HG03097 (cell line): Measurements from ENCODE around the gene TBX1.
"Not testable (repeated sequence)": the region's sequence is repeated elsewhere in the genome, so short reads cannot be mapped to it uniquely, and the experiment has no call there.

Experiments
- ATAC-seq: cut with Tn5 transposase; IDR thresholded peaks from one replicate; pipeline ENCODE4 v1.9.1; 2021; ENCODE audit not compliant: unreplicated experiment, low FRiP score

The TBX1 gene

DNA sequence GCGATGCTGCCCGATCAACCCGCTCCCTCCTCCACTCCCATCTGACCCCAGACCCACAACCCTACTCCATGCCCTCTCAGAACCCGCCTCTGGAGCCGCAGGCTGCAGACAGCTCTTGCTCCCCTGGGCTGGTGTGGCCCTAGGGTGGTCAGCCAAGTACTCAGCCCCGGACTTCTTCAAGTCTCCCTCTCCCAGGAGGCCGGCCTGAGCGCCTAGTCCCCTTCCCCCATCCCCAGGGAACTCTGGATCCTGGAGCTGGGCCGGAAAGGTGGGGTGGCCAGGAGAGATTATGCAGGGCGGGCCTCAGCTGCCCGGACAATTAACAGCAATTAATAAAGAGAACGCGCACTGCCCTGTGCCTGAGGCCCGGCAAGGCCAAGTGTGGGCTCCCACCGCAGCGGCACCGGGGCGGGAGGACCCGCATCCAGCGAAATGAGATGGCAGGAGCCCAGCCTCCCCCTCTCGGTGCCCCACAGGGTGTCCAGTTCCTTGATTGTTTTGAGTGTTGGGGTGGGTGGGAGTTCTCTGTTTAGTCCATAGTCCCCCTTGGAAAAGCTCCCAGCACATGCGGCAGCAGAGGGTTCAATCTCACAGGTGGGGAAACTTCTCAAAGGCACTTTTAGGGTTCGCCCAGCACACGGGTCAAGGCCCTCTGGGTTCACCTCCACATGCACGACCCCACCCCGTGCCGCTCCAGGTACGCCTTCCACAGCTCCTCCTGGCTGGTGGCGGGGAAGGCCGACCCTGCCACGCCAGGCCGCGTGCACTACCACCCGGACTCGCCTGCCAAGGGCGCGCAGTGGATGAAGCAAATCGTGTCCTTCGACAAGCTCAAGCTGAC lies 3.1 kb downstream of the TBX1 start:
- ATAC-seq = no peak

DNA sequence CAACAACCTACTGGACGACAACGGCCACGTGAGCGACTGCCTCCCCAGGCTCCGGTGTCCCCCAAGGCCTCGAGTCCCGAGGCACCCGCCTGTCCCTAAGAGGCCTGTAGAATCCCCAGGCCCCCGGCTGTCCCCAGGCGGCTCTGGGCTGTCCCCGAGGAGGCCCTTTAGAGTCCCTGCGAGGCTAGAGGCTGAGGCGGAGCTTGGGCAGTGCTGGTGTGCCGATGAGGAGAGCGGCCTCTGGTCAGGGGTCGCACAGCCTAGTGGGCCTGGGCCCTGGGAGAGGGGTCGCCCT lies 3.7 kb downstream of the TBX1 start:
- no peak for ATAC-seq

DNA sequence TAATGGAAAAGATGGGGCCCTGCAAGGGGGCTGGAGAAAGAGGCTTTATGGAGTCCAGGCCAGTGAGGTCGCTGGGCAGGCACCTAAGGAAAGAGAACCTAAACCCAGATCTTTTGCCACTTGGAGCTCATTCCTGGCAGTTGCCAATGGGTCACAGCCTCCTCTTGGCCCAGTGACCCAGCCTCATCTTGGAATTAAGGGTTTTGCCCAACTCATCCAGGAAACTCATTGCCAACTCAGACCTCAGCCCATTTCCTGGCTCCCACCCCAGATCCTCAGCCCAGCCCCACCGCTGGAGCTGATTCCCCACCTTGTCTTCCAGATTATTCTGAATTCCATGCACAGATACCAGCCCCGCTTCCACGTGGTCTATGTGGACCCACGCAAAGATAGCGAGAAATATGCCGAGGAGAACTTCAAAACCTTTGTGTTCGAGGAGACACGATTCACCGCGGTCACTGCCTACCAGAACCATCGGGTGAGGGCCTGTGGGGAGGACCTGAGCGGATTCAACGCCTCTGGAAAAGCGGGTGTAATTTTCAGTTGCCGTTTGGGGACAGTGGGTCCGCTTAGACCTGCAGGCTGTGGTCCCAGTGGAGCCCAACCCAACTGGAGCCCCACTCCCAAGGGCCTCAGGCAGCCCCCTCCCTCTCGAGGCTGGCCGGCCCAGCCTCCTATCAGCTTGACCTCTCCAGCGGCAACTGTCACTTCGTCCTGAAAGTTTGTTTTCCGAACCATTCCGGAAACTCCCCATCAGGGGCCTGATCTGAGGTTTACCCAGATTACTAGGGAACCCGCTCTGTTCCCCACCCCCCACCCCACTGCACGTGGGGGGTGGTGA lies 4.3 kb downstream of the TBX1 start:
- no peak for ATAC-seq

DNA sequence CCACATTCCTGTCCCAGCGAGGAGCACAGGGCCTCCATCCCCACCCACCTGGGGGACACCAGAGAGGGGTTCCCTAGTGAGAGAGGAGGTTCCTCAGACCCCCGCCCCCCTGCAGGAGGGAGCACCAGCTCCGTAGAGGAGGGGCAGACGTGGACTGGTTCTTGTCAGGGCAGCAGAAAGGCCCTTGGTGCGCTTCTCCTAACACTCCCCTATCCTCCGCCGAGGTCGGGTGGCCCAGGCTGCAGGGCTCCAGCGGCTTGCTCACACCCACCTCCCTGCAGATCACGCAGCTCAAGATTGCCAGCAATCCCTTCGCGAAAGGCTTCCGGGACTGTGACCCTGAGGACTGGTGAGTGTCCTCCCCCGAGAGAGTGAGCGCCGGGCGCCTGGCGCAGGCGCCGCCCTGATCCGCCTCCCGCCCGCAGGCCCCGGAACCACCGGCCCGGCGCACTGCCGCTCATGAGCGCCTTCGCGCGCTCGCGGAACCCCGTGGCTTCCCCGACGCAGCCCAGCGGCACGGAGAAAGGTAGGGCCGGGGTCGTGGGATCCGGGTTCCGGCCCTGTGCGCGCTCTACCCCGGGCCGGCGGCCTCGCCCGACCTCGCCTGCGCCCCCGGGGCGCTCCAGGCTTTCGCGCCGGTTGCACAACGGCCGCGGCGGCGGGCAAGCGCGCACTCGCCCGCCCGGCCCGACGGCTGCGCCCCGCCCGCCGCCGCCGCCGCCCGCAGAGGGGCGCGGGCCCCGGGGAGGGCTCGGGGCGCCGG lies 5.1 kb downstream of the TBX1 start:
- ATAC-seq = no peak

DNA sequence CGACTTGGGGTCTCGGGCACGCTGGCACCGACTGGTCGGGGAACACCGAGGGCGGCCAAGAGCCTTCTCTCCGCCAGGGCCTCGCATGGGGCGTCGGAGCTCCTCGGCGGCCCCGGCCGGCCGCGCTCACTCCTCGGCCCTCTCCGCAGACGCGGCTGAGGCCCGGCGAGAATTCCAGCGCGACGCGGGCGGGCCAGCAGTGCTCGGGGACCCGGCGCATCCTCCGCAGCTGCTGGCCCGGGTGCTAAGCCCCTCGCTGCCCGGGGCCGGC lies 5.6 kb downstream of the TBX1 start:
- no peak for ATAC-seq

DNA sequence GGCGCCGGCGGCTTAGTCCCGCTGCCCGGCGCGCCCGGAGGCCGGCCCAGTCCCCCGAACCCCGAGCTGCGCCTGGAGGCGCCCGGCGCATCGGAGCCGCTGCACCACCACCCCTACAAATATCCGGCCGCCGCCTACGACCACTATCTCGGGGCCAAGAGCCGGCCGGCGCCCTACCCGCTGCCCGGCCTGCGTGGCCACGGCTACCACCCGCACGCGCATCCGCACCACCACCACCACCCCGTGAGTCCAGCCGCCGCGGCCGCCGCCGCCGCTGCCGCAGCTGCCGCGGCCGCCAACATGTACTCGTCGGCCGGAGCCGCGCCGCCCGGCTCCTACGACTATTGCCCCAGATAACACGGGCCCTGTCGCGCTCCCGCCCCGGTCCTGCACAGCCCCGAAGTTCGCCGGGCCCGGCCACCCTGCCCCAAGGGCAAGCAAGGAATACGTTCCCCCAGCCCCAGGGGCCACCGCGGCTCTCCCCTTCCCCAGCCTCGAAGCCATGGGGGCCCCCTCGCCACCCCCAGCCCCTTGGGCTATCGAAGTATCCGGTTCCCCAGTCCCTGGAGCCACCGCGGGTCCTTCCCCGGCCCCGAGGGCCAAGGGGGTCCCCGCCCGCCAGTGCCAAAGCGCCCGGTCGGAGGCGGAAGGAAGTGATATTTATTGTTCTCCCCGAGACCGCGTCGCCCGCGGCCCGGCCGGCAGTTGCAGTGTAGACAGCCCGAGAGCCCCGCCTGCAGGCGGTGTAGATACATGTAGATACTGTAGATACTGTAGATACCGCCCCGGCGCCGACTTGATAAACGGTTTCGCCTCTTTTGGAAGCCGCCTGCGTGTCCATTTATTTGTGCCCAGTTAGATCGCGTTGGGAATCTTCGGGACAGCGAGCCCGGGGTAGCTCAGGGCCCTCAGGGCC lies 6.2 kb downstream of the TBX1 start:
- no peak for ATAC-seq

DNA sequence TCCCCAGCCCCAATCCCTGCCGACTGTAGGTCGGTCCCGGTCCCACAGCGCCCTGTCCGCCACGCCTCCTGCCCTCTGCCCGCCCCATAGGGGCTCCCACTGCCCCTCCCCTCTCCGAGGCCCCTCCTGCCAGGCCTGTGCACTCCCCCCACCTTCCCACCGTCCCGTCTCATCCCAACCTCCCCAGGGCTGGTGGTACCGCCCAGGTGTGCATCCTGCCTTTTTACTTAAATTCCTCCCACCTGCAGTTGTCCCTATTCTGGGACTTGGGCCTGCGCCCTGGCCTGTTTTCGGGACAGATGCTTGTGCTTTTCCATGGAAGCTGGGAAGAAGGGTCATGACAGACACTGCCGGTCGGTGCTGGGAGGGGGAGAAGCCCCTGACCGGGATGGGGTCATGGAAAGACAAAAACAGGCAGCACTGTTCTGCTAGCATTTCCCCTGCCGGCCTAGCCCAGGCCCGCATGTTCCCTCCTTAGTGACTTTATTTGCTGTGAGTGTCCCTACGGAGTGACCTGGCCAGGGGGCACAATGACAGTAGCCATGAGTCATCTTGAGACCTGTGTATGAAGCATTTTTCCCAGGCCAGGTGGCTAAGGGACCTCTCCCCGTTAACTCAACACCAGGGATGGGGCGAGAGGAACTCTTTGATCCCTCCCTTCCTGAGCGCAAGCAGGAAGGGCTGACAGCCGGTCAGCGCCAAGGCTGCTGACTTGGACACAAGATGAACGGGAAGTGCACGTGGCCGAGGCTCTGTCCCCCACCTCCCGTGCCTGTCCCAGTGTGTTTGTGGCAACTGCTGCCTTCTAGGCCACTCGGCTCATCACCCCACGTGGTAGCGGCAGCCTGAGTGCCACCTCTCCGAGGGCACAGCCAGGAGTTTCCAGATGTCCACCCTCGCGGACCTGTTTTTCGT lies 7.1 kb downstream of the TBX1 start:
- ATAC-seq = no peak

DNA sequence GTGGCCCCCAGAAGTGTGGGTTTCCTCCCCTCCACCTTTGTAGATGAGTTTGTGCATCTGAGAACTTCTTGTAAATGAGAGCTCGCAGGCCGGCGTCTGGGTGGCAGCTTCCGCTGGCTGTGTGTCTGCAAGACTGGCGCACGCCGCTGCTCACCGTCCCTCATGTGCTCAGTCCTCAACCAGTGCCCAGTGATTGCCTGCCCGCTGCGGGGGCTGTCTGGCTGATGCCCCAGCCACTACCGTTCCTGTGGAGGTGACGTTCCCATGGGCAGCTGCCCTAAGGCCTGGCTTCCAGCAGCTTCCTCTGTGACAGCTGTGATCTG lies 8.8 kb downstream of the TBX1 start:
- ATAC-seq = no peak

DNA sequence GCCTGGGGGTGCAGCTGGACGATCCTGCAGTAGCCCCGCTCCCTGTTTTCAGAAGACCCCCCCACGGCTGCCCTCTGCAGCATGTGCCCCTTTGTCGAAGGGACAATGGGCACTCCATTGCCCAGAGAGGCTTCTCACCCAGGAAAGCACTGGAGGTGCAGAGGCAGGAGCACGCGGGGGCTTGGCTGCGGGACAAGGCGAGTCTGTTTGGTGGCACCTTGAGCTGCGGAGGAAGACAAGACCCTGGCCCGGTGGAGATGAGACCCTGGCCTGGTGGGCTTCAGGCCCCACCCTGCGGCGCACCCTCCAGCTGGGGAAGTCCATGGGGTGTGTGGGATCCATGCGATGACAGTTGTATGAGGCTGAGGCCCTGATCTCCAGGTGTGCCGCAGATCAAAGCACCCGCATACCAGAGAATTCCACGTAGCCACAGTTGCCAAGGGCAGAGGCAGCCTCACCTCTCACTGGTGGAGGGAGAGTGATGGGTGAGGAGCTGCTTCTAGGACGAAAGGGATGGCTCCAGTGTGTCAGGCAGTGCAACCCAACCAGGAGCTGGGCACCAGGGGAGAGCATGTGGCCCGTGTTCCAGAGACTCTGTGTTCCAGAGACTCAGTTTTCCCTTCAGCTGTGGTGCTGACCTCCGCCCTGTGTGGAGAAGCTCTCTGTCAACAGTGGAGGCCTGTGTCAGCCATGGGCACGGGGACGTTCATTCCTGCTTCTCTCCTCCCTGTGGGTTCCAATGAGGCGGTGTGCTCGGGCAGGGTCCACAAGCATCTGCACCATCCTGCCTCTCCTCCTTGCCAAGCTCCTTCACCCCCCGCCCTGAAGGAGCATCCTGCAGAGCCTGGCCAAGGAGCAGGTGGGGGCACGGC lies 10.0 kb downstream of the TBX1 start:
- no peak for ATAC-seq

DNA sequence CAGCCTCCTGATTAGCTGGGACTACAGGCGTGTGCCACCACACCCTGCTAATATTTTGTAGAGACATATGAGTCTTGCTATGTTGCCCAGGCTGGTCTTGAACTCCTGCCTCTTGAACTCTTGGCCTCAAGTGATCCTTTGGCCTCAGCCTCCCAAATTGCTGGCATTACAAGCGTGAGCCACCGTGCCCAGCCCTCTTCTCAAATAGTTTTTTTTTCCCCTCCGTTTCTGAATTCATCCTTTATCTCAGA lies 11.8 kb downstream of the TBX1 start:
- ATAC-seq = no peak

DNA sequence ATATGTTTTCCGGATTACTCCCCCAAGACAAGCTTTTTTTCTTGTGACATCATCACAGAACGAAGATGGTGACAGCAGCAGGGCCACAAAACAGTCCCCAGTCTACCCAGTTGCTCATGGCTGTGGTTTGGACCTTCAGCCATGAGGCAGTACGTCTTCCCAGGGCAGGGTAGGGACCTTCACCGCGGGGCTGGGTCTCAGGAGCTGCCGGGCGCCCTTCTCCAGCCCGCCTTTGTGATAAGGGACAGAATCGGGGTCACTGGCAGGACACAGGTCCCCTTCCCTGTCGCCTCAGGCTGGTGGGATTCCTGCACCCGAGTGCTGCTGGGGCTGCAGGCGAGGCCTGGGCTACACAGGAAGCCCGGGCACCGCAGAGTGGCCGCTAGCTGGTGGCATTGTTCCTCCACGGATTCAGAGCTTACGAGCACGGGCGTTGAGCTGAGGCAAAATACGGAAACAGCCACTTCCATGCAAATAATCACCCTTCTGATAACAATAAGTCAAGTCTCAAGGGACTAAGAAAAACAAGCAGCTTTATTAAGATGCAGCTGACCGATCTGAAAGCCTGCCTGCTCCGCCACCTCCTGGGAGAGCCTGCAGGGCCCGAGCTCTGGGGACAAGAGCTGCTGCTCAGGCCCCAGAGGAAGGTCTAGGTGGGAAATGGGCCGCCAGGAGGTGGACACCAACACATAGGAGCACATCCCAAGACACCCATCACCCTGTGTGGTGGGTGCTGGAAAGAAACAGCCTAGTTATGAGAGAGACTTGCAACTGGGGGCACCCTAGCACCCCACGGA lies 12.3 kb downstream of the TBX1 start:
- peak; percentile 64 for ATAC-seq

DNA sequence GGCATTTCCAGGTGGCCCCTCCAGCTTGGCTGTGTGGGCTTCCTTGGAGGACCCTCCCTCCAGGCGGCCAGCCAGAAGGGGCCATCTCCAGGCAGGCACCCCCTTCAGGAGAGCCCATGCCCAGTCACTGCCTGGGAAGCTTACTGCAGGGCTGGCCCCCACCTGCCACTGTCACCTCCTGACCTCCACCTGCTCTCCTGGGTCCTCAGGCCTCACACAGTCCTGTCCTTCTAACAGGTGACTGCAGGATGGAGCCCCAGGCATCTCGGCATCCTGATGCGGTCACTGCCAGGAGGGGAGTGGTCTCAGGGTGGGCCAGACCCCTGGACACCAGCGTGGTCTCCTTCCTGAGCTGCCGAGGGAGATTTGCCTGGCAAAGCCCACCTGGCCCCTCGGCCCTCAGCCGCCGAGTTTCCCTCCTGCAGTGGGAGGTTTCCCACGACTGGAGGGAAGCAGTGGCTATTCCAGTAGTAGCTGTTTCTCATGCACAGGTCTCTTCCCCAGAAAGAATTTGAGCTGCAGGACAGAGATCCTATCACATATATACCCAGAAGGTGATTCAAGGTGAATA lies 13.0 kb downstream of the TBX1 start:
- ATAC-seq = no peak

DNA sequence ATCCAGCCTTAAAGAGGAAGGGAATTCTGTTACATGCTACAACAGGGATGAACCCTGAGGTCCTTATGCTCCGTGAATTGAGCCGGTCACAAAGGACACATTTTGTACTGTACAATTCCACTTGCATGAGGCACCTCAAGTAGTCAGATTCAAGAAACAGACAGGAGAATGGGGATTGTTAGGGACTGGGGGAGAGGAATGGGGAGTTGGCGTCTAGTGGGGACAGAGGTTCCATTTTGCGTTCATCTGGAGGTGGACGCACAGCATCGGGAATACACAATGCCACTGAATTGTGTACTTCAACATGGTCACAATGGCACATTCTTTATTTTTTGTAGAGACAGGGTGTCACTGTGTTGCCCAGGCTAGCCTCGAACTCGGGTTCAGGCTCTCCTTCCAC lies 14.1 kb downstream of the TBX1 start:
- ATAC-seq = no peak

DNA sequence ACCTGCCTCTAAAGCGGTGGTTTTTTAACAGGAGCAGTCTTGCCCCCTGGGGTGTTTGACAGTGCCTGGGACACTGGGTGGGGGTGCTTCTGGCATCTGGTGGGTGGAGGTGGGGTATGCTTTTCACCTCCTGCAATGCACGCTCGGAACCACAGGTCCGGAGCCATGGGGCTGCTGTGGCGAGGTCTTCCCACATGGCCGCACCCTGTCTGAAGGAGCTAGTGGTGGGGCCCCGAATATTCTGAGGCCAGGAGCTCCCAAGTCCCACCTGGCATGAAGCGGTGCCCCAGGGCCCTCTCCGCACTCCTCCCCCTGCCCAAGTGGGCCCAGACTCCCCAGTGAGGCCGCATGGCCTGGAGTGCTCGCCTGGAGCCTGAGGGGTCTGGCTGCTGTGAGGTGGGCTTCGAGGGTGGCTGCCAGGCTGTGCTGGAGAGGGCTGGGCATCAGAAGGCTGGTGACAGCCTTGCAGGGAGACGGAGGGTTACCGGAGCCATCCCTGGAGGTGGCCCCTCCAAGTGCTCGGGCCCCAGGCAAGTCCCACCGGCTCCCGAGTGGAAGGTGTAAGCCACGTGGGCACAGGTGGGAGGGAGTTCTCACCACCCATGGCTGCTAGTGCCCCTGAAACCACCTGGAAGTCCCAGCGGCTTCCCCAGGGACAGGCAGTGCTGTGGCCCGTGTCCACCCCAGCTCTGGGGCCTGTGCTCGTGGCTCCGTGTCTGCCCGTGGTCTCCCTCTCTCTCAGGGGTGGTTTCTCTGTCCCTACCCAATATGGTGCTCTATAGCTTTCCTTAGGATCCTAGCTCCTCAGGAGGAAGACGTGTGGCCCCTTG lies 15.1 kb downstream of the TBX1 start:
- ATAC-seq = no peak

DNA sequence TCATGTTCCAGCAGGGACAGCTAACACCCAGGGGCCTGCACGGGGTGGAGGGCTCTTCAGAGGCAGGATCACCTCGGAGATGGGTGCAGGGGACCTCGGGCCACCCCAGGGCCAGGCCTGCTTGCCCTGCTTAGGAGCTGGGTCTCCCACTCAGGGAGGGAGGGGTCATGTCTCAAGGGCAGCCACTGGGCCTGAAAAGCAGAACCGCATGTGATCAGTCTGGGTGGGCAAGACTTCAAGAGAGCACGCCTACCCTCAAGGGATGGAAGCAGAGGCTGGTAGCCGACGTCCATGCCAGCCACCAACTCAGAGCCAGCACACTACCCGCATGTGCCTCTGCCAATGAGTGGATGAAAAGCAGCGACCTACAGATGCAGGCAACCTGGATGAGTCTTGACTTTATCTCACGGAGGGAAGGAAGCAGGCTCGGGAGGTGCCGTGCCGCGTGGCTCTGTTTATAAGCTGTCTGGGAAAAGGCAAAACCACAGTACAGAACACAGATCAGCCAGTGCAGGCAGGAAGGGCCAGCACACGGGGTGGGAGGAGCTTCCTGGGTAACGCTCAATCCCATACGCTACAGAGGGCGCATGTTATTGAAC lies 16.0 kb downstream of the TBX1 start:
- ATAC-seq = no peak

DNA sequence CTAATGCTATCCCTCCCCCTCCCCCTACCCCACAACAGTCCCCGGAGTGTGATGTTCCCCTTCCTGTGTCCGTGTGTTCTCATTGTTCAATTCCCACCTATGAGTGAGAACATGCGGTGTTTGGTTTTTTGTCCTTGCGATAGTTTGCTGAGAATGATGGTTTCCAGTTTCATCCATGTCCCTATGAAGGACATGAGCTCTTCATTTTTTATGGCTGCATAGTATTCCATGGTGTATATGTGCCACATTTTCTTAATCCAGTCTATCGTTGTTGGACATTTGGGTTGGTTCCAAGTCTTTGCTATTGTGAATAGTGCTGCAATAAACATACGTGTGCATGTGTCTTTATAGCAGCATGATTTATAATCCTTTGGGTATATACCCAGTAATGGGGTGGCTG lies 16.6 kb downstream of the TBX1 start:
- ATAC-seq = not testable (repeated sequence)

DNA sequence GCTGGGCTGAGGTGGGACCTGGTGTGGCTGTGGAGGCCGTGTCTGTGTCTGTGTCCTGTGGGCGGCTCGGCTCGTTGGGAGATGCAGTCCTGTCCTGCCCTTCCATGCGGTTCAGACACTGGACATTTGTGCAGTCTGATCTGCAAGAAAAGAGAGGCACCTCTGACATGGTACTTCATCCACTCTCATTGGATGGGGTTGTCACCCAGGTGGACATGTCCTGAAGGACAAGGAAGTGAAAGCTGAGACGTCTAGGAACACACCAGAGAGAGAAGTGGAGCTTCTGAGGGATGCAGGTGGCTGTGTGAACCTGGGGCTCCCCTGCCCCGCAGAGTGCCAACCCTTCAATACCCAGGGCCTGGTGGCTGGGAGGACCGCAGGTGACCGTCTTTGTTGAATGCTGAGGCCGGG lies 18.4 kb downstream of the TBX1 start:
- ATAC-seq = no peak
